ENCODE measurements around the gene NCS1. TPM values are rescaled to one million over a fixed set of nuclear protein-coding genes. Genes with fewer than 3 reads are reported as not detected.
"Not testable (repeated sequence)": the region's sequence is repeated elsewhere in the genome, so short reads cannot be mapped to it uniquely, and the experiment has no call there.

The NCS1 gene
- total RNA-seq, 1 donor from 2014 or later = 50.0 TPM

GRCh38 chr9:130256644-130257043, 84.4 kb downstream of the NCS1 start:
- Mint-ChIP-seq H3K27ac (ENCODE audit: unreplicated experiment) (no peak overlapping the region), H3K4me3 (ENCODE audit: unreplicated experiment) (no peak overlapping the region), H3K4me1 (ENCODE audit: low read depth) (no peaks in the 10 kb centered on the region), H3K27me3 (ENCODE audit: low read depth) (peaks cover 28% of the 10 kb centered on the region), H3K9me3 (ENCODE audit: low read depth) (no peaks in the 10 kb centered on the region), H3K36me3 (ENCODE audit: low read depth) (peaks cover under 1% of the 10 kb centered on the region)
- no peak for TF ChIP-seq CTCF (IDR thresholded peaks at IDR 0.05)
- DNase-seq (ENCODE audit: low spot score) = no peak

- not testable (repeated sequence) for H3K4me1 Mint-ChIP-seq (ENCODE audit: low read depth); H3K4me3 Mint-ChIP-seq (ENCODE audit: unreplicated experiment); H3K36me3 Mint-ChIP-seq (ENCODE audit: low read depth); H3K27ac Mint-ChIP-seq (ENCODE audit: unreplicated experiment); H3K9me3 Mint-ChIP-seq (ENCODE audit: low read depth)
- peaks cover 38% of the 10 kb centered on the region for H3K27me3 Mint-ChIP-seq (ENCODE audit: low read depth)
- DNase-seq (ENCODE audit: low spot score) = peak; percentile 6
Observed at GRCh38 chr9:130258137-130258536, 85.9 kb downstream of the NCS1 start.

DNA sequence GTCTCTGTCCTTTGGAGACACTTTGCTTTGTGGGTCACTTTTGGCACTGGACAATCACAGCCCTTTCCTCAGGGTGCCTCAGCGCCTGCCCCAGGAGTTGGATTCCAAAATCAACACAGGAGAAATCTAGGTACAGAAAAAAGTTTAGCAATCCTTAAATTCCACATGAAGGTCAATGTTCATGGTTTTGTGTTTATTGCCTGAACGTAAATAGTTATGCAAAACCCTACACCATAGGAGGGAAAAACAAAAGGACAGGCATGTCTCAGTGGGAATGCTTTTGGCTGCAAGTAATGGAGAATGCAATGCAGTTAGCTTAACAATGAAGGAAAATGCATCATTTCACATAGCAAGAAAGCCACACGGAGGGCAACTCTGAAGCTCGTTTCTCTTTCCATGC, 86.8 kb downstream of the NCS1 start:
- peak; percentile 2 for DNase-seq (ENCODE audit: low spot score)
- Mint-ChIP-seq H3K4me1 (ENCODE audit: low read depth) (no peaks in the 10 kb centered on the region), H3K9me3 (ENCODE audit: low read depth) (no peaks in the 10 kb centered on the region), H3K4me3 (ENCODE audit: unreplicated experiment) (no peak overlapping the region), H3K27ac (ENCODE audit: unreplicated experiment) (no peak overlapping the region), H3K27me3 (ENCODE audit: low read depth) (peaks cover 48% of the 10 kb centered on the region), H3K36me3 (ENCODE audit: low read depth) (no peaks in the 10 kb centered on the region)
- no peak for TF ChIP-seq CTCF (IDR thresholded peaks at IDR 0.05)

DNA sequence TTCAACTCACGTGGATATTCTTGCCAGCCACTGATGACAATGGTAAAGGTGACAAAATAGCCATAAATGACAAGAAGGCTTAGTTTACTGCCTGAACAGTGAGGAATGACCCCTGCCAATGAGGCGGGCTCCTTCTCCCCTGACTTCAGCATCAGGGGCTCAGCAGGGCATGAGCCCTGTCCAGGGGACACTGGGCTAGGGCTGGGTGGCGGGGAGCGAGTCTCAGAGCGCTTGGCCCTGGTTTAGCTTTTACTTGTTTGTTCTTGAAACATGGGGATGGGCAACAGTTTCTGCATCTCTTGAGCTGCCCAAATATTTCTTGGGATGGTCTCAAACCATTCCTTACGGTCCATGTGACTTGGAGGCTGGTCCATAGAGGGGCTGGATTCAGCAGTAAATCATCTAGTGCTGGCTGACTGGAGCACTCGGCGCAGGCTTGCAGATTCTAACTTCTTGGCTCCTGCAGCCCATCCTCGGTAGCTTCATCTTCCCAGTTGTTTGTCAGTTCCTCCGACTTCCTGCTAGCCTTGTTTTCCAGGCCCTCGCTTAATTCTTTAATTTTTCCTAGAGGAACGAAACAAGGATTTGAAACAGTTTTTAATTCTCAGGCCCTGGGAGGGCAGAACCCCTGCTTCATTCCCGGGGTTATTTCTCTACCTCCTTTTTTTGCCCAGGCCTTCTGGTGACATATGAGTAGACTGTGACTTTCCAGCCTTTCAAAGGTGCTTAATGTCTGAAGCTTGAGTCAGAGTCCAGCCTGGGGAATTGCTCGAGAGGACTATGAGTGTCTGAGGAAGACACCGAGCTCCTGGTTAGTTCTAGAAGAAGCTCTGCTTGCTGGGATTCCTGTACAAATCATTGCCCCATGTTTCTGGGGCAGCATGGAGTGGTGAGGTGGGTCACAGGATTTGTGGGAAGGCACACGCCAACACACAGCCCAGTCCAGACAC, 88.9 kb downstream of the NCS1 start:
- no peaks in the 10 kb centered on the region for H3K9me3 Mint-ChIP-seq (ENCODE audit: low read depth)

GRCh38 chr9:130262061-130262745, 90.0 kb downstream of the NCS1 start:
- H3K36me3 Mint-ChIP-seq (ENCODE audit: low read depth) = no peaks in the 10 kb centered on the region
- H3K27ac Mint-ChIP-seq (ENCODE audit: unreplicated experiment) = no peak overlapping the region
- H3K4me1 Mint-ChIP-seq (ENCODE audit: low read depth) = peaks cover 4% of the 10 kb centered on the region
- peaks cover 68% of the 10 kb centered on the region for H3K27me3 Mint-ChIP-seq (ENCODE audit: low read depth)
- peak; percentile 28 for DNase-seq (ENCODE audit: low spot score)
- no peaks in the 10 kb centered on the region for H3K9me3 Mint-ChIP-seq (ENCODE audit: low read depth)
- H3K4me3 Mint-ChIP-seq (ENCODE audit: unreplicated experiment) = no peak overlapping the region
- no peak for TF ChIP-seq CTCF (IDR thresholded peaks at IDR 0.05)

More for the DNA sequence above, 88.9 kb downstream of the NCS1 start:
- no peak for TF ChIP-seq CTCF (IDR thresholded peaks at IDR 0.05)
- Mint-ChIP-seq H3K4me1 (ENCODE audit: low read depth) (peaks cover 1% of the 10 kb centered on the region), H3K4me3 (ENCODE audit: unreplicated experiment) (no peak overlapping the region), H3K27ac (ENCODE audit: unreplicated experiment) (no peak overlapping the region), H3K27me3 (ENCODE audit: low read depth) (peaks cover 59% of the 10 kb centered on the region), H3K36me3 (ENCODE audit: low read depth) (no peaks in the 10 kb centered on the region)
- peak; percentile 51 for DNase-seq (ENCODE audit: low spot score)
